Fibroblast of the conjunctiva (primary cell): ENCODE data around the gene CBLN3.

Experiments used
- DNase-seq: peaks from one replicate; pipeline ENCODE4 v3.0.0-alpha.2; 2010; ENCODE audit warnings: low read depth

Gene CBLN3

GRCh38 chr14:24381363-24382063, 48.0 kb downstream of the CBLN3 start:
- no peak for DNase-seq

- no peak for DNase-seq
Observed at GRCh38 chr14:24379907-24380730, 49.3 kb downstream of the CBLN3 start.

GRCh38 chr14:24378981-24379906, 50.2 kb downstream of the CBLN3 start:
- DNase-seq: no peak

- no peak for DNase-seq
Observed at GRCh38 chr14:24378327-24378726, 51.1 kb downstream of the CBLN3 start.

- DNase-seq: no peak
Observed at GRCh38 chr14:24377657-24378056, 51.8 kb downstream of the CBLN3 start.

GRCh38 chr14:24377126-24377525, 52.3 kb downstream of the CBLN3 start:
- no peak for DNase-seq
